A549 (cell line): Measurements from ENCODE around the gene SH3PXD2A.

Experiments
- CEBPB ChIP-seq, 2 experiments: fragments of >200 bp in 1 of 2; sonication (Bioruptor Twin) in 1 of 2; formaldehyde crosslinking in 1 of 2; IDR thresholded peaks; 2 replicates each; pipeline ENCODE4 v1.6.1; 2012 to 2016
- CHD2 ChIP-seq: fragments of 150-350 bp; IDR thresholded peaks from 2 replicates; pipeline ENCODE4 v1.6.1; 2014; ENCODE audit warnings: low read length; ENCODE audit not compliant: partially characterized antibody
- CHD4 ChIP-seq: fragments of 200-600 bp; sonication (generic); IDR thresholded peaks from 2 replicates; pipeline ENCODE4 v1.6.1; 2016; ENCODE audit warnings: antibody characterized with exemption, mild to moderate bottlenecking, borderline replicate concordance
- HEYL ChIP-seq: fragments of 250-450 bp; sonication (Bioruptor Pico); IDR thresholded peaks from 2 replicates; pipeline ENCODE4 v1.8.0; 2021; ENCODE audit warnings: mild to moderate bottlenecking, moderate library complexity
- KDM5A ChIP-seq: fragments of 200-600 bp; sonication (generic); IDR thresholded peaks from 2 replicates; pipeline ENCODE4 v1.6.1; 2016; ENCODE audit warnings: antibody characterized with exemption, mild to moderate bottlenecking
- POLR2A ChIP-seq: IDR thresholded peaks from 2 replicates; pipeline ENCODE4 v1.6.1; 2012; ENCODE audit warnings: mild to moderate bottlenecking, low read length
- RCOR1 ChIP-seq: fragments of 150-350 bp; IDR thresholded peaks from 2 replicates; pipeline ENCODE4 v1.6.1; 2014; ENCODE audit warnings: antibody characterized with exemption, low read length, low read depth
- RNF2 ChIP-seq: fragments of 200-600 bp; sonication (generic); IDR thresholded peaks from 2 replicates; pipeline ENCODE4 v1.6.1; 2016; ENCODE audit warnings: low read depth, mild to moderate bottlenecking, antibody characterized with exemption, moderate library complexity, borderline replicate concordance
- SMC3 ChIP-seq: fragments of >200 bp; sonication (Bioruptor Twin); formaldehyde crosslinking; IDR thresholded peaks from 3 replicates; pipeline ENCODE4 v1.6.1; 2018; ENCODE audit warnings: inconsistent platforms
- ZFP36 ChIP-seq: fragments of 450-650 bp; IDR thresholded peaks from 2 replicates; pipeline ENCODE4 v1.6.1; 2014; ENCODE audit warnings: borderline replicate concordance; ENCODE audit not compliant: partially characterized antibody
- TF ChIP-seq, protein P1 (sequence below): IDR thresholded peaks from 2 replicates; pipeline ENCODE4 v1.6.1; 2012
- TF ChIP-seq, protein P2 (sequence below): fragments of >200 bp; sonication (Bioruptor Twin); formaldehyde crosslinking; IDR thresholded peaks from 3 replicates; pipeline ENCODE4 v1.5.1; 2016
- TF ChIP-seq, protein P3 (sequence below): fragments of 200-600 bp; sonication (generic); IDR thresholded peaks from 2 replicates; pipeline ENCODE4 v1.6.1; 2016; ENCODE audit warnings: antibody characterized with exemption, mild to moderate bottlenecking, moderate library complexity

DNA sequence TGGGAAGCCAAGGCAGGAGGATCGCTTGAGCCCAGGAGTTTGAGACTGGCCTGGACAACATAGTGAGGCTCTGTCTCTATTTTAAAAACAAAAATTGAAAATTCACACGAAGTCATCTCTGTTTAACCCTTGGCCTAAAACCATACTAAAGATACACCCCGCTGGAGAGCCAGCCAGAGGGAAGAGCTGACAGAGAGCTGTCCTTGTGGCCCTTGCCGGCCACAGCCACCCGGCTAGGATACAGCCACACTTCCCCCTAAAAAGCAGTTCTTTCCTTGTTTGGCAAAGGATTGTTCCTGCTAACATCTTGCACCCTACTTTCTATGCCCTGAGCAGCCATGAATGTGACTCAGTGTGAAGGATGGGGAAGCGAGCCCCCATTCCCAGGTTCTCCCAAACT, 49.6 kb downstream of the SH3PXD2A start:
- TF ChIP-seq ZFP36 (no peak), RCOR1 (no peak), CHD2 (no peak), CHD4 (no peak), CEBPB (IDR thresholded peaks at IDR 0.05) (no peak), SMC3 (no peak), HEYL (no peak), POLR2A (no peak), KDM5A (no peak), RNF2 (no peak)
- TF ChIP-seq, protein P1, sequence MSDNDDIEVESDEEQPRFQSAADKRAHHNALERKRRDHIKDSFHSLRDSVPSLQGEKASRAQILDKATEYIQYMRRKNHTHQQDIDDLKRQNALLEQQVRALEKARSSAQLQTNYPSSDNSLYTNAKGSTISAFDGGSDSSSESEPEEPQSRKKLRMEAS: no peak
- TF ChIP-seq, protein P2, sequence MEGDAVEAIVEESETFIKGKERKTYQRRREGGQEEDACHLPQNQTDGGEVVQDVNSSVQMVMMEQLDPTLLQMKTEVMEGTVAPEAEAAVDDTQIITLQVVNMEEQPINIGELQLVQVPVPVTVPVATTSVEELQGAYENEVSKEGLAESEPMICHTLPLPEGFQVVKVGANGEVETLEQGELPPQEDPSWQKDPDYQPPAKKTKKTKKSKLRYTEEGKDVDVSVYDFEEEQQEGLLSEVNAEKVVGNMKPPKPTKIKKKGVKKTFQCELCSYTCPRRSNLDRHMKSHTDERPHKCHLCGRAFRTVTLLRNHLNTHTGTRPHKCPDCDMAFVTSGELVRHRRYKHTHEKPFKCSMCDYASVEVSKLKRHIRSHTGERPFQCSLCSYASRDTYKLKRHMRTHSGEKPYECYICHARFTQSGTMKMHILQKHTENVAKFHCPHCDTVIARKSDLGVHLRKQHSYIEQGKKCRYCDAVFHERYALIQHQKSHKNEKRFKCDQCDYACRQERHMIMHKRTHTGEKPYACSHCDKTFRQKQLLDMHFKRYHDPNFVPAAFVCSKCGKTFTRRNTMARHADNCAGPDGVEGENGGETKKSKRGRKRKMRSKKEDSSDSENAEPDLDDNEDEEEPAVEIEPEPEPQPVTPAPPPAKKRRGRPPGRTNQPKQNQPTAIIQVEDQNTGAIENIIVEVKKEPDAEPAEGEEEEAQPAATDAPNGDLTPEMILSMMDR: no peak
- TF ChIP-seq, protein P3, sequence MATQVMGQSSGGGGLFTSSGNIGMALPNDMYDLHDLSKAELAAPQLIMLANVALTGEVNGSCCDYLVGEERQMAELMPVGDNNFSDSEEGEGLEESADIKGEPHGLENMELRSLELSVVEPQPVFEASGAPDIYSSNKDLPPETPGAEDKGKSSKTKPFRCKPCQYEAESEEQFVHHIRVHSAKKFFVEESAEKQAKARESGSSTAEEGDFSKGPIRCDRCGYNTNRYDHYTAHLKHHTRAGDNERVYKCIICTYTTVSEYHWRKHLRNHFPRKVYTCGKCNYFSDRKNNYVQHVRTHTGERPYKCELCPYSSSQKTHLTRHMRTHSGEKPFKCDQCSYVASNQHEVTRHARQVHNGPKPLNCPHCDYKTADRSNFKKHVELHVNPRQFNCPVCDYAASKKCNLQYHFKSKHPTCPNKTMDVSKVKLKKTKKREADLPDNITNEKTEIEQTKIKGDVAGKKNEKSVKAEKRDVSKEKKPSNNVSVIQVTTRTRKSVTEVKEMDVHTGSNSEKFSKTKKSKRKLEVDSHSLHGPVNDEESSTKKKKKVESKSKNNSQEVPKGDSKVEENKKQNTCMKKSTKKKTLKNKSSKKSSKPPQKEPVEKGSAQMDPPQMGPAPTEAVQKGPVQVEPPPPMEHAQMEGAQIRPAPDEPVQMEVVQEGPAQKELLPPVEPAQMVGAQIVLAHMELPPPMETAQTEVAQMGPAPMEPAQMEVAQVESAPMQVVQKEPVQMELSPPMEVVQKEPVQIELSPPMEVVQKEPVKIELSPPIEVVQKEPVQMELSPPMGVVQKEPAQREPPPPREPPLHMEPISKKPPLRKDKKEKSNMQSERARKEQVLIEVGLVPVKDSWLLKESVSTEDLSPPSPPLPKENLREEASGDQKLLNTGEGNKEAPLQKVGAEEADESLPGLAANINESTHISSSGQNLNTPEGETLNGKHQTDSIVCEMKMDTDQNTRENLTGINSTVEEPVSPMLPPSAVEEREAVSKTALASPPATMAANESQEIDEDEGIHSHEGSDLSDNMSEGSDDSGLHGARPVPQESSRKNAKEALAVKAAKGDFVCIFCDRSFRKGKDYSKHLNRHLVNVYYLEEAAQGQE: no peak
